ENCODE results near the gene MLANA.

The MLANA gene

DNA sequence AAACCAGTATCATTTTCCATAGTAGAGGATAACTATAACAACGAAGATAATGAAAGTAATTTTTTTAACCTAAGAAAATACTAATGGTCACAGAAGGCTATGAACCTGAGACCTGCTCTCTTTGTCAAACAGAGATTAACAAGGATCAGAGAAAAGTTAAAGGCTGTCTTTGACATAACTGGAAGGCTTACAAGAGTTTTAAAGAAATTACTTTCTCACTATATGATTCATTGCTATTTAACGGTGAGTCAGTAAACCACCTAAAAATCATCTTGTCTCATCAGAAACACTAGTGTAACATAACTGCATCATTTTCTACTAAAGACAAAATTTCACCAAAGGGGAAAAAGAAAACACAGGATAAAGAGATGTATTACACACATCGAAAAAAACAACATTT is 19.3 kb downstream of the MLANA start:
- no peak for DNase-seq

DNA sequence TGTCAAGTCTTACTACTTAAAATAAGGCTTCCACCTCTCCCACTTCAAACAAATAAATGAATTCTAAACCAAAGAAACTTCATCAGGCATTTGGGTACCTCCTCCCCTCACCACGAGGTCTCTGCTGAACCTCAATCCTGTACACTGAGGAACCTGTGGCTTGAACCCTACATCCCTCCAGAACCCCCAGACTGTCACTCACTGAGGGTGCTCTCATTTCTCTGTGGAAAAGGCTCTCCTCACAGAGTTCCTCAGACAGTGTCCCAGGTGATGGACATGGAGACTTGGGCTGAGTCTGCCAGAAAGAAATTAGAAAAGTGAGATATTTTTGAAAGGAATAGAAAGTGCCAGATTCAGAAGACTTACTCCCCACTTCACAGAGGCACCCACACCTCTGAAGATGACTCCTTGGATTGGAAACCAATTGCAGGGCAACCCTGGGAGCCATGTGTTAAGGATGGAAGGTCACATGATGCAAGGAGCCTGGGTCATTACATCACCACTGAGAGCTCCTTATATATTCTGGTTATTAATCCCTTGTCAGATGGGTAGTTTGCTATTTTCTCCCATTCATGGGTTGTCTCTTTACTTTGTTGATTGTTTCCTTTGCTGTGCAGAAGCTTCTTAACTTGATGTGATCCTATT is 19.8 kb downstream of the MLANA start:
- DNase-seq = no peak

DNA sequence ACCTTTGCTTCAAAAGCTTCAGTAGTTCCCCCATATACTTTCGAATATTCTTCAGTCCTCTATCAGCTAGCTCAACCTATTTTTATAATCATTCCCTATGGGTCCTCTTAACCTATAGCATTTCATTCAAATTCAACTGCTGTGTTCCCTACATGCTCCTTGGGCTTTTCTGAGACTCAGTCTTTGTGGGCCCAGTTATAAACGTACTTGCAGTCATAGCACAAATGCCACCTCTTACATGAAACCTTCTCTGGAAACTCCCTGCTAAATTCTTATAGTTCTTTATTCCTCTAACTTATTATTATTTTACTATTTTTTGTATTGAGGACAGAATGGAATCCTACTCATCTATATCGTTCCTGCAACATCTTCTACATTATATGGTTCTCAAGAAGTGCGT is 24.7 kb downstream of the MLANA start:
- DNase-seq = no peak

DNA sequence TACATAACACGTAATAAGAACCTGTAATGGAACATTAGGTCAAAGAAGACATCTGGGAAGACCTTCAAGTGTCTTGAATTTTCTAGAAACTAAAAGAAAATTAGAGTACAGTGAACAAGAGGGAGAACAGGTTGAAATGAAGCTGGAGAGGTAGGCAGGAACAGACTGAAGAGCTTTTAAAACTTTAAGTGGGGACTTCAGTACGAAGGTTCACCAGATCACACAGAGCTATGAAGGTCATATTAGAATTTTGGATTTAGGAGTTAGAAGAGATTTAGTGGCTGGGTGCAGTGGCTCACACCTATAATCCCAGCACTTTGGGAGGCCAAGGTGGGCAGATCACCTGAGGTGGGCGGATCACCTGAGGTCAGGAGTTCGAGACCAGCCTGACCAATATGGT is 26.6 kb downstream of the MLANA start:
- no peak for DNase-seq

DNA sequence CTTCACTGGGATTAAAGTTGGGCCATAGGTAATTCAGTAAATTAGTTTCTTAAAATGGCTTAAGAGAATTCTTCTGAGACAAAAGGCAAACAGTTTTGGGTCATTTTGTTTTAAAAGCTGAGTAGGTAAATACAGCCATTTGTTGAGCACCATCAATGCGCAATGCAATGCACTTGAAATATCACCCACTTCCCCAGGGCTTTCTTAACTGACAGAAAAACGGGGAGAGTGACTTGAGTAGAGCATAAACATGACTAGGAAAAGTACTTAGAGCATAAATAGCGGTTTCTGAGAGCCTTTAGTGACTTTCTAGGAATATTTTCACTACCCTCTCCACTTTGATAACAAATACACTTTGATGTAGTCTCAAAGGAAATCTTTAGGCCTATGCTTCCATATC is 27.2 kb downstream of the MLANA start:
- DNase-seq = no peak

DNA sequence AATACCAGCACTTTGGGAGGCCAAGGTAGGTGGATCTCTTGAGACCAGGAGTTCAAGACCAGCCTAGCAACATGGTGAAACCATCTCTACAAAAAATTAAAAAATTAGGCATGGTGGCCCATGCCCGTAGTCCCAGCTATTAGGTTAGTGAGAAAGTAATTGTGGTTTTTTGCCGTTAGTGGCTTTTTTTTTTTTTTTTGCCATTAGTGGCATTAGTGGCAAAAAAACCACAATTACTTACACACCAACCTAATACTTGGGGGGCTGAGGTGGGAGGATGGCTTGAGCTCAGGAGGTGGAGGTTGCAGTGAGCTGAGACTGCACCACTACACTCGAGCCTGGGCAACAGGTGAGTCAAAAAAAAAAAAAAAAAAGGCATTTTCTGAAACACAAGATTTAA is 27.8 kb downstream of the MLANA start:
- DNase-seq = no peak

DNA sequence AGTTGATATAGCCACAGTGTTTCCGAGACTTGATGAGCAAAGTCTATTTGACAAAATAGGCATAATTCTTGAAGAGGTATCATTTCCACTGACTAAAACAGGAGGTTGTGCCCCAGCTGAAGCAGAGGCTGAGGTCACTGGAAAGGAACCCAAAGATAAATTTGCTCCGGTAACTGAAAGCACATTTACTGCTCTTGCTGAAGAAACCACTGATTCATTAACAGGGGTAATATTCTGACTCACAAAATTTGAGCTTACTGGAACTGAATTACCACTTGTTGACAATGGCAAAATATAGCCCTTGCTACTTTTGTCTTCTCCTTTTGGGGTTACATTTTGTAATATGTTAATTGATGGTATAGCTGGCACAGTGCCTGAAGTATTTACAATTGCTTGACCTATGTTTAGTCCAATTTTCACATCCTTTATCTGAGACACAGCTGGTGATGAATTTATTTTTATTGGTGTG is 30.2 kb downstream of the MLANA start:
- no peak for DNase-seq

DNA sequence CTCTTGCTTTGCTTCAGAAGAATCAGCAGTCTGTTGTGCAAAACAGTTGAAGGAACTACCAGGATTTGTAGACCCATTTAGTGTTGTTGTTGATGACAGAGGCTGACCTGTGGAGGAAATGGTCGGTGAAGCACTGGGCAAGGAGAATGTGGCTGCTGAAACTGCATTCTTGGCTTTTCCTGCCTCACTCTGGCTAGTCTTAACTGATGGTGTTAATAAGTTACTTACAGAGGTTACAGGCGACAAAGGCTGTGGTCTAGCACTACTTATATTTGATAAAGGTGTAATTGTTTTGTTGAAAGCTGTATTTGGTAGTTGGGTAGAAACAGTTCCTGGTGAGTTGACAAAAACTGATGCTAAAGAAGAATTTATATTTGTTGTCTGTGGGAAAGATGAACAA is 31.5 kb downstream of the MLANA start:
- DNase-seq = no peak

DNA sequence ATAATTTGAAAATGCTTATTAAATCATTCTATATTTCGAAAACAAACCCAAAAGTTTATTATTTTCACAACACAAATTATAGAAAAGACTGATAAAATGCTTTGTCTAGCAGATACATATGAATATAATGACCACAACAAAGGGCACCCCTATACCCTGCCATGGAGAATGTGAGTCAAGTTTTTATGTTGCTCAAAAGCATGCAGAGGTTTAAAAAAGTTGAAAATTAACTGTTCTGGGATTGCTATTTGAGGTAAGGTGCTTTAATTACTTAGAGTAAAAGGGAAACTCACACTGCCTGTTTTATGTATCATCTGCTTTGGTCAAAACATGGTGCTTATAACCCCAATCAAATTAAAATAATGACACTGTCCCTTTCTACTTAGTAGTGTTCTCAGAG is 41.0 kb downstream of the MLANA start:
- DNase-seq = no peak

DNA sequence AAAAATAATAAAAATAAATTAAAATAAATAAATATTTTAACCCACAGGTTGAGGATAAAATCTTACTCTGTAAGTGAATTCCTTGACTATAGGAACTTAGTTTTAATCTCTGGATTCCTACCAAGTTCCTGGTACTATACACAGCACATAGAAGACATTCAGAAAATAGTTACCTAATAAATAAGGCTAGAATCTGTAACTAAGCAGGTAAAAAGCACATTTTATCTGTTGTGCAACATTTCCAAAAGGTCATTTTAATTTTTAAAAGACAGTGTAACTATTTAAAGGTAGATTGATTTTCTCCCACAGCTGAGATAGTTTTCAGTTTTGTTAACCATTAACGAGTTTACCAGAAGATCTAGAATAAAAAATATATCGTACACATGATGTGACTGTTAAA is 47.8 kb downstream of the MLANA start:
- DNase-seq = no peak

DNA sequence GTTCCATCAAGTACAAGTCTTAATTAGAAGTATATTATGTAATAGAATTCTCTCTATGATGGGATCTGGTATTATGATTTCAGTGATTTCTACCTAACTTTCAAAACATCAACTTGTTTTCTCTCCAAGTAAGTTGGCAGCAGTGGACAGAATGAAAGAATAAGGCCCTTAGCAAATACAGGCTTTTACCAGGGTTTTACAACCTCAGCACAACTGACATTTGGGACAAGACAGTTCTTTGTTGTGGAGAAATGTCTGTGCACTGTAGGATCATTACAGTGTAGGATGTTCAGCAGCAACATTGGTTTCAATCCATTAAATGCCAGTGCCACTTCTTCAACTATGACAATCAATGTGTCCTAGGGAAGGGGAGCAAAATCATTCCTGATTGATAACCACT is 48.8 kb downstream of the MLANA start:
- no peak for DNase-seq

DNA sequence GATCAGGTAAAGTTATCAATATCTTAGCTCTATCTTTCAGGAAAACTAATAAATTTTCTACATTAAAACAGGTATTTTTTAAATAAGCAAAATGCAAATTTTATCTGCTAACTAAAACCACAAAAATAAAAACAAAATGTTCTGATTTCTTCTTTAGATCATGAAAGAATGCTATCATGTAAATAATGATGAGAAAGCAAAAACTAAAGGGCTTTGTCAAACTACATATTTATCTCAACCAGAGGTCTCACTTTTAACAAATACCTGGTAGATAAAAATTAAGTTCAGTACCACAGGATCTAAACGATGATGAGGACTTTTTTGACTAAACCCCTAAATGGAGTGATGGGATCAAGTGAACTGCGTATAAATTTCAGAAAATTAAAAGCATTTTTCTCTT is 50.5 kb downstream of the MLANA start:
- DNase-seq = no peak

DNA sequence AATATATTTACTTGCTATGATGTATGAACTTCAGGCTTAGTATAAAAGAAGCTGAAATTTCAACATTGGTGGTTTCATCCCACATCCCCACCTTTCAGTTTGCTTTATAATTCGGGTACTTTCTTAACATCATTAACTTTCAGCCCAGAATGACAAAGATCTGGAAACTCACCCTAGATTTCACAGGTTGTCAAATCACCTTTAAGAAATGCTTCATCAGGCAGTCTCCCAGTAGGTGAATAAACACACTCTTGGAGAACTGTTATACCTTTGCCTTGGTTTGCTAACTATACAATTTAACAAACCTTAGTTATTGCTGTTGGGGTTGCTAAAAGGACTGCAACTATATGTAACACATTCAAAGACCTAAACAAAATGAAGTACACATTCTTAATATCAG is 54.4 kb downstream of the MLANA start:
- DNase-seq = no peak

DNA sequence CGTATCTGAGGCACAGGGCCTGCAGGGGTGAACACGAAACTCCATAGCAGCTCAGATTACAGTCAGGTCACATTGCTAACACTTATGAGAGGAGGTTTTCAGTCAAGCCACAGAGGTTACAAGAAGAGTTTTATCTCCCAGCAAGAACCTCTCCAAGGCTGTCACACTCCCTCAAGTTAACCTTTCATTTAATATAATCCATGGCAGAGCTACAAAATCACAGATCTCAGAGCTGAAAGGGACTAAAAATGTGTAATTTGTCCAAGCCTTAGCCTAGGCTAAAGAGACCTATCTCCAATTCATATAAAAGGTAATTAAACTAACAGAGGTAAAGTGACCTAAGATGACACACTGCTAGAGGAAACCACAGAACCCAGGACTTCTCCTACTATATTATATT is 57.2 kb downstream of the MLANA start:
- no peak for DNase-seq

DNA sequence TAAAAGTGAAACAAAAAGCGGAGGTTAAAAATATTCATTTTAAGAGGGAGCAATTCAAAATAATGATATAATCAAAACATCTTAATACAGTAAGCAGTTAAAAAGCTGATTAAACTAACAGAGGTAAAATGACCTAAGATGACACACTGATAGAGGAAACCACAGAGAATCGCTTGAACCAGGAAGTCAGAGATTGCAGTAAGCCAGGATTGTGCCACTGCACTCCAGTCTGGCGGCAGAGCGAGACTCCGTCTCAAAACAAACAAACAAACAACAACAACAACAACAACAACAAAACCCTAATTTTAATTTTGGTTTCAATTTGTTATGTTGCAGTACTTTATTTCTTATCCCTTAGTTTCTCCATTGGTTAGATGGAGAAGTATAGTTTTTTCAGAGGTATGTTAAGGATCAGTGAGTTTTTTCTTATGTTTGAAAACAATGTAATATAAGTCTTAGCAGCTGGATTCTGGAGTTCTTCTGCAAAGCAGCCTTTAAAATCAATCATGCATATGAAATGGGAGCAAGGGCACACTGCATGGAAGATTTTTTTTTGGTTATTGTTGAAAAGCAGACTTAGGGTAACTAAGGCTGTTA is 58.5 kb downstream of the MLANA start:
- no peak for DNase-seq

DNA sequence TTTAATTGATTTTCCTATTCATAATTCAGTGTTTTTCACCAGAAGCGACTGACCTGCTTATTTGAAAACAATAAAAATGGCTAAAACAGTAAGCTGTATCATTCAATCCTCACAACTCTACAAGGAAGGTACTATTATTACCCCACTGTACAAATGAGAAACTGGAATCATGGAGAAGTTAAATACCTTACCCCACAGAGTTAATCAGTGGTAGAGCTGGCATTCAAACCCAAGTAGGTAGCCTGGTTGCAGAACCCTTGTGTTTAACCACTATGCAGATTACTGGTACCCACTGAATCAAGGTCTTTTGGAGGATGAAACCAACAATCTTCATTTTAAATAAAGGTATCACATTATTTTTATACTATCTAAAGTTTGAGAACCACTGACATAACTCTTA is 59.6 kb downstream of the MLANA start:
- DNase-seq = no peak

DNA sequence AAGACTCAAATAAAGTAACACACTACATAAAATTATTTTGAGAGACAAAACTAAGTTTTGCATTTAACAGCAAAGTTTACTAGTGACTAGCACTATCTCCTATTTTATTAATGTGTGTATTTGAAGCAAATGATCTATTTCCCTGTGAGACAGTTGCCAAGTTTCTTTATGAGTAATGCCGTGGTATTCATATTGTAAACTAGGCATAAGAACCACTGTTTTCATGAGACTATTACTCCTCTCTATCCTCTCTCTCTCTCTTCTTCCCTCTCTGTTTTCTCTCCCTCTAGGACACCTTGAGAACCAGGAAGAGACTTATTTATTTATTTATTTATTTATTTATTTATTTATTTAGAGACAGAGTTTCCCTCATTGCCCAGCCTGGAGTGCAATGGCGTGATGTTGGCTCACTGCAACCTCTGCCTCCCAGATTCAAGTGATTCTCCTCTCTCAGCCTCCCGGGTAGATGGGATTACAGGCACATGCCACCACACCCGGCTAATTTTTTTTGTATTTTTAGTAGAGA is 61.1 kb downstream of the MLANA start:
- no peak for DNase-seq

DNA sequence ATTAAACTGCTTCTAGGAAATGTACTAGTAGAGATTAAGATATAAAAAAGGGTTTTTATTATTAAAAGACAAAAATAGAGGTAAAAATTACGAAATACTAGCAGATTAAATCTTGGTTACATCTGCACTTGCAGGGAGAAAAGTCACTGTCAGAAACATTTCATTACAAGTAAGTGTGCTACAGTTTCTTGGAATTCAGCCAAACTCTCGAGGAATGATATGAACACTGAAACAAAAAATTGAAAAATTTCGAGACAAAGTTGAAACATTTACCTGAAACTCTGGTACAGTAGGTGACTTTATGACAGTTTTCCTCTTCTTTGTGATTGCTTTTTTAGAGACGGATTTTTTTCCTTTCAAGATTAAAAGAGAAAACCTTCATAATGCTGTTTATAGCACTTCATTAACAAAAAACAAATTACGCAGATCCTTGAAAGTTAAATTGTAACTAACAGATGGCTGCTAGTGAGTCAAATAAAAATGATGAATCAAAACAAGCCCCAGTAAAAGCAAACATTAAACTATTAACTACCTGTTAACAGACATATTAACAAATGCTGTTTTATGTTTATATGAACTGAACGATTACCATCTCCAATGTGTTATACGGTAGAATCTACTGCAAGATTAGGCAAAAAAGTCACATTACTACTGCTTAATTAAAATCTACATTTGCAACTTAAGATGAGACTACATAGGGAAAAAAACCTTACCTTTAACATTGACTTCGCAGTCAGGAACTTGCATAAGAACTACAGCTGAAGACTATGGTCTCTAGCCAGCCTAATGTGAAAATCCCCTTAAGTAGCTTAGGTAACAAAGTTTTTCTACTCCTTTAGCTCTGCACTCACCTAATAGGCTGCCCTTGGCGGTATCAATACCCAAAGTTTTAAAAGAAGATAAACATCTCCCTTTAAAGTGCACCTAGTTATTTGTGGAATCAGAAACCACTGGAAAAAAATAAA is 63.3 kb downstream of the MLANA start:
- no peak for DNase-seq

DNA sequence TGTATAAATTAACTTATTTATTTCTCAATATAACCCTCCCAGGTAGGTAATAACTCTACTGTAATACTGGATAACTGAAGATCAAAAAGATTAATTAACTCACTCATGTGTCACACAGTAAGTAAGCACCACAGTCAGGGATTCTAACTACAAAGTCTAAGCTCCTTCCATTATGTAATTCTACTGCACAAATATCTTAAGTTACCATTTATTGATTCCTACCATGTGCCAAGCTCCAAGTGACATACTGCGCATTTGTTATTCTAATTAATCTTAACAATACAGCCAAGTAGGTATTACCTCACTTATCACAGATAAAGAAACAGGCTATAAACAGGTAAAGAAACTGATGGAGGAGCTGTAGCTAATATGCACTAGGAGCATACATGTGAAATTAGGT is 66.5 kb downstream of the MLANA start:
- DNase-seq = no peak

DNA sequence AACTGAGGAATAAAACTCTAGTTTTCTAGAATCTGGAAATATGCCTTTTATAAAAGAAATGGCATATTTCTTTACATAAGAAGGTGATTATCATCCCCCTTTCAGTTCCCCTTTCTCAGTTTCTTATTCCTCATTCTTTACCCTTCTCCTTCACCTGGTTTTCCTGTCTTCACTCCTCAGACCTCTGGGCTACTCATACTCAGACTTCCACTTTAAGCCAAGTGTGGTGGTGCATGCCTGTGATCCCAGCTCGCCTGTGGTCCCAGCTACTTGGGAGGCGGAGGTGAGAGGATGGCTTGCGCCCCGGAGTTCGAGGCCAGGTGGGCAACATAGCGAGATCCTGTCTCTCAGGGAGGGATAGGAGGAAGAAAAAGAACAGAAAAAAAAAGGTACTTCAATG is 67.6 kb downstream of the MLANA start:
- no peak for DNase-seq

Measured in stimulated activated CD4-positive, alpha-beta T cell treated with anti-CD3 and anti-CD28 coated beads, Interleukin-12 subunit alpha, Interleukin-12 subunit beta, amount 100 ng/mL, for 4 hours (primary cell).